ENCODE data around the gene AMH. TPM values are rescaled to one million over a fixed set of nuclear protein-coding genes. Genes with fewer than 3 reads are reported as not detected.

AMH gene
- polyA plus RNA-seq, 2 of the 4 experiments (the other 2 are of a cell fraction), result 3.0 to 12.0 TPM

DNA sequence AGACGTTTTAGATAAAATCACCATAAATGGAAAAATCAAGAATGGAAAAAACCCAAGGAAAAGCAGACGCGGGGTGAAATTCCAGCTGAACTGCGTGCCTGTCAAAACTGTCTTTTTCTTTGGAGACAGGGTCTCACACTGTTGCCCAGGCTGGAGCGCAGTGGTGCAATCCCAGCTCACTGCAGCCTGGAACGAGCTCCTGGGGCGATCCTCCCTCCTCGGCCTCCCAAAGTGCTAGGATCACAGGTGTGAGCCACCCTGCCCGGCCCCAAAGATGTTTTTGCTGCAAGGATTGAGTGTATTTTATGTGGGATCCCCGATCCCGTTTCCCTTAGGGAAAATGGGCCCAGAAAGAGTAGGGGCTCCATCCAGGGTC, 33.7 kb downstream of the AMH start:
- WGBS (ENCODE audit: missing lambda C conversion rate), result 84% methylated on average over 11 of the region's 11 CpGs
- DNase-seq (ENCODE audit: low read depth in 1 of 2, low spot score in 1 of 2) (no peak), FAIRE-seq (no peak), ATAC-seq (no peak)
- CTCF ChIA-PET, result interaction anchor here (1.2 to 1.9 kb wide), 4 partner anchors 9 to 354 kb away, joined by 3 to 7 read pairs (median 4); no protein-coding TSS in a partner anchor
- Histone ChIP-seq H3K27ac (no peak overlapping the region), H3K4me3 (no peak overlapping the region), H3K4me1 (no peaks in the 10 kb centered on the region), H3K4me2 (no peak overlapping the region), H3K9me3 (no peaks in the 10 kb centered on the region)
- no peak for TF ChIP-seq ZFP36 (IDR thresholded peaks at IDR 0.05; ENCODE audit: borderline replicate concordance, partially characterized antibody)
- TF ChIP-seq RAD21 (conservative IDR thresholded peaks at IDR 0.05 in 1 of 2, IDR thresholded peaks at IDR 0.05 in 1 of 2), result no peak
- no peak for TF ChIP-seq CHD2 (IDR thresholded peaks at IDR 0.05; ENCODE audit: low read length, partially characterized antibody)
- no peak for TF ChIP-seq MAFK (IDR thresholded peaks at IDR 0.05; ENCODE audit: partially characterized antibody)
- TF ChIP-seq PHF8 (IDR thresholded peaks at IDR 0.05; ENCODE audit: borderline replicate concordance, low read depth), result no peak
- no peak for TF ChIP-seq EP300 (IDR thresholded peaks at IDR 0.05)
- TF ChIP-seq ZC3H11A (IDR thresholded peaks at IDR 0.05), result no peak
- no peak for TF ChIP-seq RNF2 (IDR thresholded peaks at IDR 0.05; ENCODE audit: borderline replicate concordance, low read depth)
- TF ChIP-seq, protein P1, sequence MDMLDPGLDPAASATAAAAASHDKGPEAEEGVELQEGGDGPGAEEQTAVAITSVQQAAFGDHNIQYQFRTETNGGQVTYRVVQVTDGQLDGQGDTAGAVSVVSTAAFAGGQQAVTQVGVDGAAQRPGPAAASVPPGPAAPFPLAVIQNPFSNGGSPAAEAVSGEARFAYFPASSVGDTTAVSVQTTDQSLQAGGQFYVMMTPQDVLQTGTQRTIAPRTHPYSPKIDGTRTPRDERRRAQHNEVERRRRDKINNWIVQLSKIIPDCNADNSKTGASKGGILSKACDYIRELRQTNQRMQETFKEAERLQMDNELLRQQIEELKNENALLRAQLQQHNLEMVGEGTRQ (IDR thresholded peaks at IDR 0.05), result no peak
- TF ChIP-seq SMC3 (IDR thresholded peaks at IDR 0.05), result no peak
- no peak for TF ChIP-seq RARB (CRISPR knock-in tag; IDR thresholded peaks at IDR 0.05)
- TF ChIP-seq POLR2AphosphoS2 (conservative IDR thresholded peaks at IDR 0.05; ENCODE audit: low read length), result no peak
- TF ChIP-seq, protein P2, sequence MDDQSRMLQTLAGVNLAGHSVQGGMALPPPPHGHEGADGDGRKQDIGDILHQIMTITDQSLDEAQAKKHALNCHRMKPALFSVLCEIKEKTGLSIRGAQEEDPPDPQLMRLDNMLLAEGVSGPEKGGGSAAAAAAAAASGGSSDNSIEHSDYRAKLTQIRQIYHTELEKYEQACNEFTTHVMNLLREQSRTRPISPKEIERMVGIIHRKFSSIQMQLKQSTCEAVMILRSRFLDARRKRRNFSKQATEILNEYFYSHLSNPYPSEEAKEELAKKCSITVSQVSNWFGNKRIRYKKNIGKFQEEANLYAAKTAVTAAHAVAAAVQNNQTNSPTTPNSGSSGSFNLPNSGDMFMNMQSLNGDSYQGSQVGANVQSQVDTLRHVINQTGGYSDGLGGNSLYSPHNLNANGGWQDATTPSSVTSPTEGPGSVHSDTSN (IDR thresholded peaks at IDR 0.05), result no peak
- TF ChIP-seq HEYL (CRISPR knock-in tag; IDR thresholded peaks at IDR 0.05), result no peak
- TF ChIP-seq HOXA7 (CRISPR knock-in tag; IDR thresholded peaks at IDR 0.05), result no peak
- TF ChIP-seq HOXB5 (CRISPR knock-in tag; IDR thresholded peaks at IDR 0.05), result no peak
- no peak for TF ChIP-seq MAZ (IDR thresholded peaks at IDR 0.05; ENCODE audit: borderline replicate concordance, low read depth, low read length)
- POLR2A ChIA-PET, result no interaction called here

DNA sequence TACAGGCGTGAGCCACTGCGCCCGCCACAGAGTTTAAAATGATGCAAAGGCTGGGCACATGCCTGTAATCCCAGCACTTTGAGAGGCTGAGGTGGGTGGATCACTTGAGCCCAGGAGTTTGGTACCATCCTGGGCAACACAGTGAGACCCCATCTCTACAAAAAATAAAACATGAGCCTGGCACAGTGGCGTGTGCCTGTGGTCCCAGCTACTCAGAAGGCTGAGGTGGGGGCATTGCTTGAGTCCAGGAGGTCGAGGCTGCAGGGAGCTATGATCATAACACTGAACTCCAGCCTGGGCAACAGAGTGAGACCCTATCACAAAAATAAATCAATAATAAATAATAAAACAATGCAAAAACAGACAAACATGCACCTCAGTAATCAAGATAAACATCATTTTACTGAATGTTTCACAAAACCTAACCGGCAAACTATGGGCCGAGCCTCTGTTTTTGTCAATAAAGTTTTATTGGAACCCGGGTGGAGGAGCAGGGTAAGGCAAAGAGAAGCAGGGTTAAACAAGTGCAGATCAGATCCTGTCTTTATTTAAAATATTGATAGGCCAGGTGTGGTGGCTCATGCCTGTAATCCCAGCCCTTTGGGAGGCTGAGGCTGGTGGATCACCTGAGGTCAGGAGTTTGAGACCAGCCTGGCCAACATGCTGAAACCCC, 34.8 kb downstream of the AMH start:
- TF ChIP-seq FOSL2 (IDR thresholded peaks at IDR 0.05) (no peak), FOSL2 (CRISPR knock-in tag; IDR thresholded peaks at IDR 0.05) (no peak), EP300 (IDR thresholded peaks at IDR 0.05) (no peak), CBX8 (IDR thresholded peaks at IDR 0.05) (no peak), HDAC2 (IDR thresholded peaks at IDR 0.05) (no peak), CBX2 (IDR thresholded peaks at IDR 0.05; ENCODE audit: borderline replicate concordance, low read depth) (no peak), ZNF302 (CRISPR knock-in tag; IDR thresholded peaks at IDR 0.05) (no peak), RAD21 (conservative IDR thresholded peaks at IDR 0.05 in 1 of 2, IDR thresholded peaks at IDR 0.05 in 1 of 2) (no peak)
- POLR2A ChIA-PET, result no interaction called here
- CTCF ChIA-PET, result interaction anchor here (1.9 kb wide), 1 partner anchor 10 kb away, joined by 7 read pairs; no protein-coding TSS in a partner anchor
- no peak overlapping the region for H3K27ac ChIP-seq
- no peaks in the 10 kb centered on the region for H3K9me3 ChIP-seq
- WGBS (ENCODE audit: missing lambda C conversion rate), result 89% methylated on average over 8 of the region's 8 CpGs
- H3K4me1 ChIP-seq, result no peaks in the 10 kb centered on the region
- no peak for FAIRE-seq
- DNase-seq (ENCODE audit: low read depth in 1 of 2, low spot score in 1 of 2), result no peak
- H3K4me3 ChIP-seq, result no peak overlapping the region
- H3K4me2 ChIP-seq, result no peak overlapping the region
- ATAC-seq, result no peak

Data from A549 (cell line).